NB4 (cell line): ENCODE data around the gene DPH6.

ENCODE experiments used
- DNase-seq: peaks from one replicate; pipeline ENCODE4 v3.0.0; 2010; ENCODE audit warnings: low read depth
- H3K4me3 ChIP-seq: one replicate; pipeline ENCODE4 v1.5.1; 2011; ENCODE audit warnings: mild to moderate bottlenecking, low read depth, low read length, moderate library complexity
- MYC ChIP-seq: IDR thresholded peaks from 2 replicates; pipeline ENCODE4 v1.6.1; 2011; ENCODE audit warnings: low read depth, low read length
- POLR2A ChIP-seq: IDR thresholded peaks from 2 replicates; pipeline ENCODE4 v1.6.1; 2011; ENCODE audit warnings: mild to moderate bottlenecking; ENCODE audit not compliant: insufficient read length; ENCODE audit errors: extremely low read depth
- TF ChIP-seq, protein P1 (sequence below): IDR thresholded peaks from one replicate; pipeline ENCODE4 v1.5.1; 2012; ENCODE audit warnings: low read depth, low read length
- TF ChIP-seq, protein P2 (sequence below): IDR thresholded peaks from 2 replicates; pipeline ENCODE4 v1.6.1; 2011; ENCODE audit warnings: low read depth, low read length

Gene DPH6

DNA sequence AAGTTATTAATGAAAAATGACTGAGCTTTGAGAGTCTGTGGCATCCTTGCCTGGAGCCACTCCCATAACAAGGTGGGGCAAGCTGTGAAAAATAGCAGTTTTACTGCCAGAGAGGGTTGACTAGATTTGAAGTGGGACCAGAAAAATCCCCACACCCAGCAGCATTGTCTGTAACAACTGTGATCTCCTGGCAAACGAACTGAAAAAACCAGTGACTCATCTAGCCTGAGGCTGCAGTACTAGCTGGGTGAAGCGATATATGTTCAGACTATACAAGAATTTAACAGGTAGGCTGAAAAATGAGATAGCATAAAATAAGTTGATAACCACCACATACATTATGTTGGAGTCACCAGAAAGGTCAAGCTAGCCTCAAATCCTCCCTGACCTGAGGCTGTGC, 64.0 kb downstream of the DPH6 start:
- no peak for DNase-seq
- no peak overlapping the region for H3K4me3 ChIP-seq
- TF ChIP-seq, protein P1, sequence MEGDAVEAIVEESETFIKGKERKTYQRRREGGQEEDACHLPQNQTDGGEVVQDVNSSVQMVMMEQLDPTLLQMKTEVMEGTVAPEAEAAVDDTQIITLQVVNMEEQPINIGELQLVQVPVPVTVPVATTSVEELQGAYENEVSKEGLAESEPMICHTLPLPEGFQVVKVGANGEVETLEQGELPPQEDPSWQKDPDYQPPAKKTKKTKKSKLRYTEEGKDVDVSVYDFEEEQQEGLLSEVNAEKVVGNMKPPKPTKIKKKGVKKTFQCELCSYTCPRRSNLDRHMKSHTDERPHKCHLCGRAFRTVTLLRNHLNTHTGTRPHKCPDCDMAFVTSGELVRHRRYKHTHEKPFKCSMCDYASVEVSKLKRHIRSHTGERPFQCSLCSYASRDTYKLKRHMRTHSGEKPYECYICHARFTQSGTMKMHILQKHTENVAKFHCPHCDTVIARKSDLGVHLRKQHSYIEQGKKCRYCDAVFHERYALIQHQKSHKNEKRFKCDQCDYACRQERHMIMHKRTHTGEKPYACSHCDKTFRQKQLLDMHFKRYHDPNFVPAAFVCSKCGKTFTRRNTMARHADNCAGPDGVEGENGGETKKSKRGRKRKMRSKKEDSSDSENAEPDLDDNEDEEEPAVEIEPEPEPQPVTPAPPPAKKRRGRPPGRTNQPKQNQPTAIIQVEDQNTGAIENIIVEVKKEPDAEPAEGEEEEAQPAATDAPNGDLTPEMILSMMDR: no peak
- TF ChIP-seq POLR2A (no peak), MYC (no peak)
- TF ChIP-seq, protein P2, sequence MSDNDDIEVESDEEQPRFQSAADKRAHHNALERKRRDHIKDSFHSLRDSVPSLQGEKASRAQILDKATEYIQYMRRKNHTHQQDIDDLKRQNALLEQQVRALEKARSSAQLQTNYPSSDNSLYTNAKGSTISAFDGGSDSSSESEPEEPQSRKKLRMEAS: no peak

DNA sequence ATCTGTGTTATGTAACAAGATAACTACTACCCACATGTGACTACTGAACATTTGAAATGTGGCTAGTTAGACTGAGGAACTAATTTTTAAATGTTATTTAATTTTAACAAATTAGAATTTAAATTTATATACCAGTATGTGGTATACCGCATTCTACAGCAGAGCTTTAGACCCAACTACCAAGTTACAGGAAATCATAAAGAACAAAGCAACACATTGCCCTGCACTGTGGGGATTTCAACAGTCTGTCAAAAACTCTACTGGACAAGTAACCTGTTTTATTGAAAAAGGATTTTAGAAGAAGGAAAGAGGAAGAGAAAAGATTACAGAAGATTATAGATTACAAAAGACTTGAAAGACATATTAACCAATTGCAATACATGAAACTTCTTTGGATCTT, 64.9 kb downstream of the DPH6 start:
- H3K4me3 ChIP-seq: no peak overlapping the region
- no peak for DNase-seq
- TF ChIP-seq, protein P2: no peak
- TF ChIP-seq MYC: no peak
- no peak for TF ChIP-seq POLR2A
- TF ChIP-seq, protein P1: no peak

DNA sequence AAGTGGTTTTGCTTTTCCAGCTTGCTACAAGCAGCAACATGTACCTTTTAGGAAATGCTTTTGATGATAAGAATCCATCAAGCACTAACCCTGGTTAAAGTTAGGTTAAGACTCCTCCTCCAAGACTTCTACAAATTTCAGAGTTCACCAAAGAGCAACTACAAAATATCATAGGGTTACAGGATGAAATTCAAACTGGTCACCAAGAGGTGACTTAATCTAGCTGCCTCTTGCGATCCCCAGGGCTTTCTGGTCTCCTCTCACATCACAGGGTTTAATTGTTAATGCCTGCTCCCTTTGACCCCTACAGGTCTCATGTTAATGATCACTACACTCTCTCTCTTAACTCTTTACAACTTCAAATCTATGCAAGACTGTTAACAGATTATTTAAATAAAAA, 66.5 kb downstream of the DPH6 start:
- no peak for DNase-seq
- H3K4me3 ChIP-seq: no peak overlapping the region
- TF ChIP-seq, protein P2: no peak
- TF ChIP-seq MYC (no peak), POLR2A (no peak)
- TF ChIP-seq, protein P1: no peak

DNA sequence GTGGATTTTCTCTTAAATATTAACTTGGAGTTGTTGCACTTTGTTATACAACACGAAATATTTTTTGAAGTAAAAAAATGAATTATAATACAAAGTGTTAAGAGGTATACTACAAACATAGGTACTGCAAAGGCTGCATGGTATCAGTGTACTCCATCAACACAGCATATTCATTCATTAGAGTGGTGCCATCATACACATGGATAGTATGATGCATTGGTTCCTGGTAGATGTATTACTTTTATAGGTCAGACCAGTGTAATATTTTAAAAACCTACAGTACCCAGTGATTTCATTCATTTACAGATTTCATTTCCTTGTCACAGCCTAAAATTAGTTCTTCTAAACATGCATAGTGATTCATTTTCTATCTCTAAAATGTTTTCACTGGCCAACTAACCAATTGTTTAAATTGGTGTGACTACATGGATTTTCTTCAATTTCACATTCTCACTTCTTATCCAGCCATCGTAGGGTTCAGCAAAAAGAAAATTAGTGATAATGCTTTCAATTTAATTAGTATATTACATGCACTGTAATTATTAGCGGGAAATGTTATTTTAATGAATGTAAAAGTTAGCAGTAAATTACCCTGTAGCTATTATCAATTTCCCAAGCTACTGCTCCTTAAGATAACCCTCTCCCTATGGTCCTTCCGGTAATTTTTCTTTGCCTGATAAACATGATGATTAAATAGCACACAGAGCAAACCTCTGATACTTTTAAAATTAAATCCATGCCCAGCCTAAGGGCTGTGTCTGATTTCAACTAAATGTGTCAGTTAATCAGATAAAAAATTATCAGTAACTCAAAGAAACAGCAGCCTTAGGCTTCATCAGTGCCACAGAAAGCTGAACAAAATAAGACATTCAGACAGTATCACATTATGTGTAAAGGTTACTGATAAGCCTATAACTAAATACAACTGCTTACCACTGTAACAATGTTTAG, 68.4 kb downstream of the DPH6 start:
- TF ChIP-seq, protein P1: no peak
- TF ChIP-seq MYC: no peak
- TF ChIP-seq, protein P2: no peak
- TF ChIP-seq POLR2A: no peak
- DNase-seq: no peak
- no peak overlapping the region for H3K4me3 ChIP-seq

DNA sequence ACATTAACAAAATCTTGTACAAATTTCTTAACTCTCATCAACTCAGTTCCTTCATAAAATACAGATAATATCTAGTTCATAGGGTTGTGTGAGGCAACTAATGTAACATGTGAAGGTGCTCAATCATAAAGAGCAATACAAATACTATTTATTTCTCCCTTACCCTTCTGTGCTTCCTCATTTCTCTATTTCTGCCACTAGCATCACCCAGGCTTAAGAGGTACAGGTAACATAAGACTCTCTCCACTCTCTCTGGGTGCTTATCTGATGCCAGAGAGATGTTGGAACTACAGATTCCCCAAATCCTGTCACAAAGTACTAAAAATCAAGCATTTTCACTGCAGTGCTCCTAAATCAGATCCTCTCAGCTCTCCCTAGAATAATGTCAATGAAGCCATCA, 74.9 kb downstream of the DPH6 start:
- no peak overlapping the region for H3K4me3 ChIP-seq
- TF ChIP-seq, protein P1: no peak
- no peak for TF ChIP-seq MYC
- TF ChIP-seq POLR2A: no peak
- TF ChIP-seq, protein P2: no peak
- DNase-seq: no peak
